H9 (cell line): ENCODE results near the gene SLC2A4. TPM values are rescaled to one million over a fixed set of nuclear protein-coding genes. Genes with fewer than 3 reads are reported as not detected.

Source experiments
- DNase-seq: peaks from one replicate; pipeline ENCODE4 v3.0.0-alpha.2; 2017
- H2AFZ ChIP-seq: one replicate; pipeline ENCODE4 v1.6.1; 2013; ENCODE audit warnings: mild to moderate bottlenecking, low read length, control low read depth, moderate library complexity
- H2AK5ac ChIP-seq: 2 replicates; pipeline ENCODE4 v1.6.1; 2013; ENCODE audit warnings: low read length, control low read depth, mixed read lengths; ENCODE audit not compliant: insufficient read length
- H2BK120ac ChIP-seq: one replicate; pipeline ENCODE4 v1.6.1; 2013; ENCODE audit warnings: low read depth, mild to moderate bottlenecking, low read length, control low read depth, inconsistent platforms; ENCODE audit not compliant: poor library complexity, severe bottlenecking
- H2BK12ac ChIP-seq: 2 replicates; pipeline ENCODE4 v1.6.1; 2013; ENCODE audit warnings: low read length, control low read depth, mixed read lengths, low read depth; ENCODE audit not compliant: insufficient read length
- H2BK15ac ChIP-seq: 2 replicates; pipeline ENCODE4 v1.6.1; 2013; ENCODE audit warnings: low read depth, low read length, control low read depth
- H2BK20ac ChIP-seq: one replicate; pipeline ENCODE4 v1.6.1; 2013; ENCODE audit warnings: low read depth, mild to moderate bottlenecking, low read length, control low read depth, inconsistent platforms; ENCODE audit not compliant: poor library complexity, severe bottlenecking
- H2BK5ac ChIP-seq: 2 replicates; pipeline ENCODE4 v1.6.1; 2013; ENCODE audit warnings: low read length, control low read depth, mixed read lengths; ENCODE audit not compliant: insufficient read length
- H3K14ac ChIP-seq: 2 replicates; pipeline ENCODE4 v1.6.1; 2013; ENCODE audit warnings: low read length, control low read depth; ENCODE audit not compliant: insufficient read depth
- H3K18ac ChIP-seq: 2 replicates; pipeline ENCODE4 v1.6.1; 2013; ENCODE audit warnings: low read depth, mild to moderate bottlenecking, mixed read lengths, low read length, control low read depth; ENCODE audit not compliant: insufficient read length
- H3K23ac ChIP-seq: 2 replicates; pipeline ENCODE4 v1.6.1; 2013; ENCODE audit warnings: low read length, control low read depth, mixed read lengths, low read depth; ENCODE audit not compliant: insufficient read length
- H3K23me2 ChIP-seq: 2 replicates; pipeline ENCODE4 v1.6.1; 2013; ENCODE audit warnings: low read depth, mild to moderate bottlenecking, mixed read lengths, low read length, control low read depth; ENCODE audit not compliant: insufficient read length, poor library complexity, severe bottlenecking
- H3K27ac ChIP-seq: 2 replicates; pipeline ENCODE4 v1.5.1; 2013; ENCODE audit warnings: low read length, control low read depth, mixed read lengths, low read depth; ENCODE audit not compliant: insufficient read length
- H3K27me3 ChIP-seq: 2 replicates; pipeline ENCODE4 v1.6.1; 2013; ENCODE audit warnings: low read length, control low read depth, inconsistent platforms; ENCODE audit not compliant: insufficient read depth
- H3K4ac ChIP-seq: 2 replicates; pipeline ENCODE4 v1.6.1; 2013; ENCODE audit warnings: low read depth, mild to moderate bottlenecking, control low read depth, inconsistent platforms, low read length, moderate library complexity
- H3K4me1 ChIP-seq: 2 replicates; pipeline ENCODE4 v1.6.1; 2013; ENCODE audit warnings: low read length, control low read depth, inconsistent platforms; ENCODE audit not compliant: insufficient read depth
- H3K4me2 ChIP-seq: 2 replicates; pipeline ENCODE4 v1.6.1; 2013; ENCODE audit warnings: low read length, control low read depth, mixed read lengths; ENCODE audit not compliant: insufficient read length, insufficient read depth
- H3K56ac ChIP-seq: 2 replicates; pipeline ENCODE4 v1.6.1; 2013; ENCODE audit warnings: low read depth, mild to moderate bottlenecking, mixed read lengths, low read length, control low read depth; ENCODE audit not compliant: insufficient read length
- H3K79me1 ChIP-seq: 2 replicates; pipeline ENCODE4 v1.6.1; 2013; ENCODE audit warnings: low read depth, mild to moderate bottlenecking, moderate library complexity, low read length, control low read depth, inconsistent platforms; ENCODE audit not compliant: insufficient read depth, poor library complexity, severe bottlenecking
- H3K79me2 ChIP-seq: 2 replicates; pipeline ENCODE4 v1.6.1; 2013; ENCODE audit warnings: low read length, control low read depth, inconsistent platforms; ENCODE audit not compliant: insufficient read depth
- H3K9ac ChIP-seq: 2 replicates; pipeline ENCODE4 v1.6.1; 2013; ENCODE audit warnings: low read length, control low read depth, mixed read lengths; ENCODE audit not compliant: insufficient read length; ENCODE audit errors: extremely low read depth
- H3K9me3 ChIP-seq: one replicate; pipeline ENCODE4 v1.6.1; 2013; ENCODE audit warnings: low read depth, low read length, inconsistent platforms; ENCODE audit not compliant: control insufficient read depth
- H3T11ph ChIP-seq: one replicate; pipeline ENCODE4 v1.6.1; 2013; ENCODE audit warnings: mild to moderate bottlenecking, low read length, control low read depth, inconsistent platforms
- H4K20me1 ChIP-seq: one replicate; pipeline ENCODE4 v1.6.1; 2013; ENCODE audit not compliant: control insufficient read depth, insufficient read length, insufficient read depth
- H4K5ac ChIP-seq: 2 replicates; pipeline ENCODE4 v1.6.1; 2013; ENCODE audit warnings: low read depth, mild to moderate bottlenecking, mixed read lengths, low read length, control low read depth; ENCODE audit not compliant: insufficient read length
- H4K8ac ChIP-seq: replicated peaks from 2 replicates; pipeline ENCODE4 v1.6.1; 2013; ENCODE audit warnings: low read length, control low read depth, mixed read lengths, low read depth; ENCODE audit not compliant: insufficient read length
- H4K91ac ChIP-seq: 2 replicates; pipeline ENCODE4 v1.6.1; 2013; ENCODE audit warnings: low read depth, mild to moderate bottlenecking, moderate library complexity, mixed read lengths, low read length, control low read depth; ENCODE audit not compliant: insufficient read length
- H3K27ac Mint-ChIP-seq, 3 experiments: 2 replicates in 2 of 3; 3 replicates in 1 of 3; pipeline ENCODE4 v1.8.0; 2020 to 2021; ENCODE audit warnings: mixed read lengths in 3 of 3, mild to moderate bottlenecking in 1 of 3, moderate library complexity in 1 of 3
- H3K27me3 Mint-ChIP-seq: 2 replicates; pipeline ENCODE4 v1.8.0; 2021; ENCODE audit warnings: low read depth, mild to moderate bottlenecking, moderate library complexity, mixed read lengths
- H3K36me3 Mint-ChIP-seq, 3 experiments: 2 replicates in 2 of 3; 3 replicates in 1 of 3; pipeline ENCODE4 v1.8.0; 2020 to 2021; ENCODE audit warnings: low read depth in 3 of 3, mixed read lengths in 3 of 3; ENCODE audit not compliant: insufficient read depth in 1 of 3
- H3K4me1 Mint-ChIP-seq, 2 experiments: 2 replicates each; pipeline ENCODE4 v1.8.0; 2020; ENCODE audit warnings: mixed read lengths in 2 of 2
- H3K4me3 Mint-ChIP-seq, 2 experiments: 2 replicates in 1 of 2; 3 replicates in 1 of 2; pipeline ENCODE4 v1.8.0; 2020 to 2021; ENCODE audit warnings: mild to moderate bottlenecking in 2 of 2, mixed read lengths in 2 of 2, moderate library complexity in 1 of 2
- H3K9me3 Mint-ChIP-seq, 2 experiments: 2 replicates in 1 of 2; 3 replicates in 1 of 2; pipeline ENCODE4 v1.8.0; 2020; ENCODE audit warnings: mild to moderate bottlenecking in 2 of 2, mixed read lengths in 2 of 2, moderate library complexity in 1 of 2
- CTCF ChIP-seq: fragments of 200-600 bp; sonication (generic); conservative IDR thresholded peaks from 3 replicates; pipeline ENCODE4 v1.8.0; 2021; ENCODE audit warnings: antibody characterized with exemption, mild to moderate bottlenecking
- WGBS: extraction: QIAGEN DNeasy Blood & Tissue Kit; methylation state at CpG from one replicate; pipeline ENCODE4 v1.1.7; 2013; ENCODE audit warnings: missing lambda C conversion rate, low lambda C conversion rate, mixed read lengths; ENCODE audit not compliant: insufficient read length; ENCODE audit errors: extremely low coverage; 5-methylcytosine and 5-hydroxymethylcytosine counted together
- total RNA-seq: library from RNA; stranded (reverse); gene quantifications from 2 replicates; pipeline ENCODE4 v1.2.1, GENCODE V29; 2021

Gene SLC2A4
- total RNA-seq, 1 experiment from 2014 or later = 4.4 TPM

GRCh38 chr17:7285679-7286078, 4.2 kb downstream of the SLC2A4 start:
- Histone ChIP-seq H3K4ac (no peak overlapping the region), H3K27ac (no peak overlapping the region), H2BK15ac (no peak overlapping the region), H3K9ac (no peak overlapping the region), H3K9me3 (no peaks in the 10 kb centered on the region), H3K4me1 (no peaks in the 10 kb centered on the region; the same call in 1 of the 2 replicates), H2BK5ac (no peak overlapping the region), H4K8ac (no peak overlapping the region), H2AFZ (no peak overlapping the region), H3K23ac (no peak overlapping the region), H2BK120ac (no peak overlapping the region), H4K20me1 (no peaks in the 10 kb centered on the region), H2AK5ac (no peak overlapping the region), H3T11ph (no peak overlapping the region), H3K18ac (no peak overlapping the region), H3K27me3 (no peaks in the 10 kb centered on the region), H2BK20ac (no peak overlapping the region), H2BK12ac (no peak overlapping the region), H3K23me2 (peaks cover 10% of the 10 kb centered on the region), H3K79me1 (no peaks in the 10 kb centered on the region), H4K5ac (no peak overlapping the region), H3K14ac (no peak overlapping the region), H3K56ac (no peak overlapping the region), H3K4me2 (no peak overlapping the region), H3K79me2 (no peaks in the 10 kb centered on the region), H4K91ac (no peak overlapping the region)
- TF ChIP-seq CTCF = no peak
- no peaks in the 10 kb centered on the region for H3K9me3 Mint-ChIP-seq
- H3K27ac Mint-ChIP-seq = no peak overlapping the region
- DNase-seq = no peak
- H3K27me3 Mint-ChIP-seq = peaks cover 17% of the 10 kb centered on the region
- 0 out of 5 replicates have a peak overlapping the region, but pooled peaks of 1 of the 2 experiments have one; percentile 14 for H3K4me3 Mint-ChIP-seq
- peaks cover 2 to 25% (median 11%) of the 10 kb centered on the region in 3 experiments; a peak in 5 of 7 replicates for H3K36me3 Mint-ChIP-seq
- WGBS = no CpG with 5 or more reads among the region's 12 CpGs
- H3K4me1 Mint-ChIP-seq = peaks cover 10 to 21% of the 10 kb centered on the region in 2 experiments
